ENCODE results near the gene NTRK2. TPM values are rescaled to one million over a fixed set of nuclear protein-coding genes. Genes with fewer than 3 reads are reported as not detected.

NTRK2 gene
- total RNA-seq, 1 donor from 2014 or later, result 23.8 TPM

DNA sequence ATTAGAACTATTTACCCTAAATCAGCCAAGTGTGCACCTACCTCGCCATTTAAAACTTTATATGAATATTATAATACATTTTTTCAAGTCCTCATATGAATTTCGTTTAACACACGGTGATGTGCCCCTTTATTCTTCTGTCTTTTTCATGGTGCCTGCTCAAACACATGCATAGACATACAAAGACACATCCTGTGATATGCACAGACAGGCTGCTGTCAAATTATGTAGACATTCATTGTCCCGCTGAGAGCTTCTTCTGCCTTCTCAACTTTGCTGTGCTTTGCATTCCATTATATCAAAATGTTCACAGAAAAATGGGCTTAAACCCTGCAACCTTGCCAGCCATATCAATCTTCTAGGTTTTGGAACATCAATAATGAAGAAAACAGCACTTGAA lies 193.8 kb downstream of the NTRK2 start:
- TF ChIP-seq, protein P1, sequence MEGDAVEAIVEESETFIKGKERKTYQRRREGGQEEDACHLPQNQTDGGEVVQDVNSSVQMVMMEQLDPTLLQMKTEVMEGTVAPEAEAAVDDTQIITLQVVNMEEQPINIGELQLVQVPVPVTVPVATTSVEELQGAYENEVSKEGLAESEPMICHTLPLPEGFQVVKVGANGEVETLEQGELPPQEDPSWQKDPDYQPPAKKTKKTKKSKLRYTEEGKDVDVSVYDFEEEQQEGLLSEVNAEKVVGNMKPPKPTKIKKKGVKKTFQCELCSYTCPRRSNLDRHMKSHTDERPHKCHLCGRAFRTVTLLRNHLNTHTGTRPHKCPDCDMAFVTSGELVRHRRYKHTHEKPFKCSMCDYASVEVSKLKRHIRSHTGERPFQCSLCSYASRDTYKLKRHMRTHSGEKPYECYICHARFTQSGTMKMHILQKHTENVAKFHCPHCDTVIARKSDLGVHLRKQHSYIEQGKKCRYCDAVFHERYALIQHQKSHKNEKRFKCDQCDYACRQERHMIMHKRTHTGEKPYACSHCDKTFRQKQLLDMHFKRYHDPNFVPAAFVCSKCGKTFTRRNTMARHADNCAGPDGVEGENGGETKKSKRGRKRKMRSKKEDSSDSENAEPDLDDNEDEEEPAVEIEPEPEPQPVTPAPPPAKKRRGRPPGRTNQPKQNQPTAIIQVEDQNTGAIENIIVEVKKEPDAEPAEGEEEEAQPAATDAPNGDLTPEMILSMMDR (IDR thresholded peaks at IDR 0.05), result no peak
- intact Hi-C loops (cut with DNase I), result no loop called here
- no peaks in the 10 kb centered on the region for H3K27me3 ChIP-seq
- DNase-seq (ENCODE audit: low spot score in 2 of 2), result no peak
- H3K4me1 ChIP-seq, result peaks cover 0 to 2% of the 10 kb centered on the region in 2 donors
- H3K27ac ChIP-seq, result no peak overlapping the region
- no peak overlapping the region for H3K4me3 ChIP-seq
- no peaks in the 10 kb centered on the region for H3K9me3 ChIP-seq
- H3K36me3 ChIP-seq, result no peaks in the 10 kb centered on the region

DNA sequence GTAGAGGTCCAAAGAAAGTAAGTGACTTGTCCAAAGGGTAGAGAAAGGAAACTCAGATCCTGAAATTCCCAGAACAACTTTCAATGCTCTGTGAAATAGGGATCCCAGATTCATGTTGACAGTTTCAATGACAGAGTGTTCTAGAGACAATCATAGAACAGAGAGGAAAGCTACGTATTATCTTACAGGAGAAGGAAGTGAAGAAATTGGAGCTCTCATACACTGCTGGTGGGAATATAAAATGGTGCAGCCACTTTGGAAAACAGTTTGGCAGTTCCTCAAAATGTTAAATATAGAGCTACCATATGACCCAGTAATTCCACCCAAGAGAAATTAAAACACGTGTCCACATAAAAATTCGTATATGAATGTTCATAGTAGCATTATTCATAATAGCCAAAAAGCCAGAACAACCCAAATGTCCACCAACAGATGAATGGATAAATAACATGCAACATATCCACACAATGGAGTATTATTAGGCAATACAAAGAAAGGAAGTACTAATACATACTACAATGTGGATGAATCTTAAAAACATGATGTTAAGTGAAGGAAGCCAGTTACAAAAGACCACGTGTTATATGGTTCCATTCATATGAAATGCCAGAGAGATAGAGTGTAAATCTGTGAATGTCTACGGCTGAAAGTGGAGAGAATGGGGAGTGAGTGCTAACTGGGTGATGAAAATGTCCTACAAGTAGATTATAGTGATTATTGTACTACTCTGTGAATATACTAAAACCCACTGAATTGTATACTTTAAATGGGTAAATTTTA lies 197.1 kb downstream of the NTRK2 start:
- TF ChIP-seq, protein P1 (IDR thresholded peaks at IDR 0.05), result no peak
- Histone ChIP-seq H3K4me3 (no peak overlapping the region), H3K4me1 (peaks cover 0 to 2% of the 10 kb centered on the region in 2 donors), H3K27ac (no peak overlapping the region), H3K36me3 (no peaks in the 10 kb centered on the region), H3K27me3 (no peaks in the 10 kb centered on the region), H3K9me3 (no peaks in the 10 kb centered on the region)
- intact Hi-C loops (cut with DNase I), result no loop called here
- DNase-seq (ENCODE audit: low spot score in 2 of 2), result no peak

DNA sequence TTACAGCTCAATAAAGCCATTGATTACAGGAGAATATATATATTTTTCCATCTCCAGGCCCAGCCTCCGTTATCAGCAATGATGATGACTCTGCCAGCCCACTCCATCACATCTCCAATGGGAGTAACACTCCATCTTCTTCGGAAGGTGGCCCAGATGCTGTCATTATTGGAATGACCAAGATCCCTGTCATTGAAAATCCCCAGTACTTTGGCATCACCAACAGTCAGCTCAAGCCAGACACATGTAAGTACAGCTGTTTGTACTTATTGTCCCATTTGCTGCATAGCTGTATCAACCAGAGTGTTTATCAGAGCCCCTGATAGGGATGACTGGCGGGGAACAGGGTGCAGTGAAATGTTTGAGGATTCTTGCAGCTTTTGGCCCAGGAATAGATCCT lies 197.7 kb downstream of the NTRK2 start:
- Histone ChIP-seq H3K4me3 (no peak overlapping the region), H3K4me1 (peaks cover 0 to 2% of the 10 kb centered on the region in 2 donors), H3K27ac (no peak overlapping the region), H3K27me3 (no peaks in the 10 kb centered on the region), H3K9me3 (no peaks in the 10 kb centered on the region), H3K36me3 (no peaks in the 10 kb centered on the region)
- TF ChIP-seq, protein P1 (IDR thresholded peaks at IDR 0.05), result no peak
- intact Hi-C loops (cut with DNase I), result no loop called here
- no peak for DNase-seq (ENCODE audit: low spot score in 2 of 2)

DNA sequence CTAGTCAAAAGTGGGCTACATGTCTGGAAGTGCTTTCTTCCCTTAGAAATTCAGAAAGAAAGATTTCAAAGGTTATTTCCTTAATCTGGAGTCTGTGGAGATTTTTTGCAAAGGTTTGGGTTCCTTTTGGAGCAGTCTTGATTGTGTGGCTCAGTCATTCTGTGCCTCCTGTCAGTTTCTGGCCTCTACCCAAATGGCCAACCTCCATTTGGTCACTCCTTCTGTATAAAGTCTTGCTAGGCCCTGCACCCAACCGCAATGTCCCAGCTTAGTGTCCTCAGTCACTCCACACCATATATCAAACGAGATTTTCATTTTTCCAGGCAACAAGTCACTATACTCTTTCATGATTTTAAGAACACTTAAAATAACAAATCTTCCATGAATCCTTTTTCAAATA lies 199.6 kb downstream of the NTRK2 start:
- H3K4me3 ChIP-seq, result no peak overlapping the region
- intact Hi-C loops (cut with DNase I), result no loop called here

DNA sequence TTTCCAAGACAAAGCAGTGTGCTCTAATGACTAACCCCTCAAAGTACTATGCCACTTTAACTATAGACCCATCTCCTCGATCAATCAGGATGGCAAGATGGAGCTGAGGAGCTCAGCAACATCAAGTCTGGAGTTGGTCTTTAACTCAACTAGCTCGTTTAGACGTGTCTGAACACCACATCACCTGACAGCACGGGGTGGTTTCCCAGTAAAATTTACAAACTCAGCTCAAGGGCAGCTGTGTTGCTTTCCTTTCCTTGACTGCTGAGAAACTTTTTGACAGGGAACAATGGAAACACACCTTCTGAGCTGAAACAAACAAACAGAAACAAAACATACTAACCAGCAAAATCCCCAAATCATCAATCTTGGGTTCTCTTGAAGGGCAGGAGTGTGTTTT lies 202.5 kb downstream of the NTRK2 start:
- Histone ChIP-seq H3K9me3 (no peaks in the 10 kb centered on the region), H3K36me3 (no peaks in the 10 kb centered on the region), H3K27me3 (no peaks in the 10 kb centered on the region), H3K4me3 (no peak overlapping the region), H3K27ac (no peak overlapping the region), H3K4me1 (peaks cover 0 to 3% of the 10 kb centered on the region in 2 donors)
- intact Hi-C loops (cut with DNase I), result no loop called here
- TF ChIP-seq, protein P1 (IDR thresholded peaks at IDR 0.05), result no peak
- DNase-seq (ENCODE audit: low spot score in 2 of 2), result no peak

More for the DNA sequence above, 199.6 kb downstream of the NTRK2 start:
- Histone ChIP-seq H3K4me1 (peaks cover 0 to under 1% of the 10 kb centered on the region in 2 donors), H3K36me3 (no peaks in the 10 kb centered on the region), H3K27ac (no peak overlapping the region), H3K27me3 (no peaks in the 10 kb centered on the region), H3K9me3 (no peaks in the 10 kb centered on the region)
- TF ChIP-seq, protein P1 (IDR thresholded peaks at IDR 0.05), result no peak
- DNase-seq (ENCODE audit: low spot score in 2 of 2), result no peak

All from ascending aorta (tissue), 2 donors.